Lower leg skin (tissue), 3 donors: ENCODE data around the gene ESYT2.

ENCODE experiments used
- CTCF ChIP-seq, 3 donors: fragments of 450-650 bp; IDR thresholded peaks; one replicate each; pipeline ENCODE4 v1.5.1; 2016; ENCODE audit warnings: antibody characterized with exemption in 3 of 3, mild to moderate bottlenecking in 3 of 3, moderate library complexity in 2 of 3
- POLR2A ChIP-seq, 2 donors: fragments of 450-650 bp; IDR thresholded peaks; one replicate each; pipeline ENCODE4 v1.6.1; 2016 to 2017; ENCODE audit warnings: antibody characterized with exemption in 2 of 2, mild to moderate bottlenecking in 1 of 2, moderate library complexity in 1 of 2

- TF ChIP-seq POLR2A (IDR thresholded peaks at IDR 0.05) = no peak
- no peak for TF ChIP-seq CTCF (IDR thresholded peaks at IDR 0.05)
These were observed 123.0 kb downstream of the ESYT2 start for GRCh38 chr7:158706273-158706704.
